Stimulated activated CD4-positive, alpha-beta T cell treated with anti-CD3 and anti-CD28 coated beads, Interleukin-4, amount 100 ng/mL, for 1 hour (primary cell): ENCODE results near the gene TMEM255B.

Experiments
- DNase-seq: peaks from one replicate; pipeline ENCODE4 v3.0.0-alpha.2; 2020

The TMEM255B gene

DNA sequence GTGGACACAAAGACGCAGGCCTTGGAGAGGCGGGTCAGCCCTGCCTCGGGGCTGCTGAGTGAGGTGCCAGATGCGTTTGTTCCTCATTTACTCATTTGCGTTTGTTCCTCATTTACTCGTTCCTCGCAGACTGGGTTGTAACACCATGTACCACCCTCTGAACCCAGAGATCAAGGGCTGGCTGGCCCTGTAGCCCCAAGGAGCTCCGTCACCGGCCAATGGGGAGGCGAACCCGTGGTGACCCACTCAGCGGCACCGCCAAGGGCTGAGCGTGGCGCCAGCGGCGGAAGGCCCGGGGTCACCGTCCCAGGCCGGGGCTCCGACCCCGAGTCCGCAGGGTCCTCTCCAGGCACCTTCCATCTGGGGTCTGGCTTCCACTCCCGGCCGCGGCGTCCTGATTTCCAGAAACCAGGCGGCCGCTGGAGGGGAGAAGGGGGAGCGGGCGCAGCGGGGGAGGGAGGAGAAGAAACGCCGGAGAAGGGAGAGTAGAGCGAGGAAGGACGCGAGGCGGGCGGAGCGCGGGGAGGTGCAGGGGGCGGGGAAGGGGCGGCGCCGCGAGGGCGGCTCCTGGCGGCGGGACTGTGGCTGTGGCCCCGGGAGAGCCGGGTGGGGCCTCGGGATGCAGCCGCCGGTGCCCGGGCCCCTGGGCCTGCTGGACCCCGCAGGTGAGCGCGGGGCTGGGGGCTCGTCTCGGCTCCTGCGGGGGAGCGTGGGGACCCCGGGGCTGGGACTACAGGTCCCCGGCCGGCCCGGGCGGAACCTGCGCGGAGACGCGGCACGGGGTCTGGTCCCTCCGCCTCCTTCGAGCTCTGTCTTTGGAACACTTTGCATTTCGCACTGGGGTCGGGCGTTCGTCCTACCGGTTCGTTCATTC lies at the start of gene TMEM255B:
TMEM255B (plus strand) TSS at position 576 of the 874 bp plus-strand sequence; CDS start at position 620, 44 bp downstream.
- peak; percentile 80 for DNase-seq

DNA sequence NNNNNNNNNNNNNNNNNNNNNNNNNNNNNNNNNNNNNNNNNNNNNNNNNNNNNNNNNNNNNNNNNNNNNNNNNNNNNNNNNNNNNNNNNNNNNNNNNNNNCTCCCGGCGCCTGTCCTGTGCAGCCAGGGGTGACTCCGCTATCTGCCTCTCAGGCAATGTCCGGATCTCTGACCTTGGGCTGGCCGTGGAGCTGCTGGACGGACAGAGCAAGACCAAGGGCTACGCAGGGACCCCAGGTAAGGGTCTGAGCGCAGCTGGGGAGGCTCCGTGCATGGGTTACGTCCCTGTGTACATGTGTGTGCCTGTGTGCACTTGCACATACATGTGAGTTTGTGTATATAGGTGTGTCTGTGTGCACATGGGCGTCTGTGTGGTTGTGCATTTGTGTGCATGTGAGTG lies 36.1 kb upstream of the TMEM255B start:
- DNase-seq, result no peak

DNA sequence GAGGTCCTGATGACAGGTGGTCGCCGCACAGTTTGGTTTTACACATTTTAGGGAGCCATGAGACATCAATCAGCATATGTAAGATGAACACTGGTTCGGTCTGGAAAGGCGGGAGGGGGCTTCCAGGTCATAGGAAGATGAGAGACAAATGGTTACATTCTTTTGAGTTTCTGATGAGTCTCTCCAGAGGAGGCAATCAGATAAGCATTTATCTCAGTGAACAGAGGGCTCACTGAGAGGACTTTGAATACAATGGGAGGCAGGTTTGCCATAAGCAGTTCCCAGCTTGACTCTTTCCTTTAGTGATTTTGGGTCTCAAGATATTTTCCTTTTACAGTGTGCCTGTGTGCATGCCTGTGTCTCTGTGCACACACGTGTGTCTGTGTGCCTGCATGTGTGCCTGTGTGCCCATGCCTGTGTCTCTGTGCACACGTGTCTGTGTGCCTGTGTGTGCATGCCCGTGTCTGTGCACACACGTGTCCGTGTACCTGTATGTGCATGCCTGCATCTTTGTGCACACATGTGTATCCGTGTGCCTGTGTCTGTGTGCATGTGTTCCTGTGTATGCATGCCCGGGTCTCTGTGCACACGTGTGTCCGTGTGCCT lies 35.5 kb upstream of the TMEM255B start:
- DNase-seq, result no peak

DNA sequence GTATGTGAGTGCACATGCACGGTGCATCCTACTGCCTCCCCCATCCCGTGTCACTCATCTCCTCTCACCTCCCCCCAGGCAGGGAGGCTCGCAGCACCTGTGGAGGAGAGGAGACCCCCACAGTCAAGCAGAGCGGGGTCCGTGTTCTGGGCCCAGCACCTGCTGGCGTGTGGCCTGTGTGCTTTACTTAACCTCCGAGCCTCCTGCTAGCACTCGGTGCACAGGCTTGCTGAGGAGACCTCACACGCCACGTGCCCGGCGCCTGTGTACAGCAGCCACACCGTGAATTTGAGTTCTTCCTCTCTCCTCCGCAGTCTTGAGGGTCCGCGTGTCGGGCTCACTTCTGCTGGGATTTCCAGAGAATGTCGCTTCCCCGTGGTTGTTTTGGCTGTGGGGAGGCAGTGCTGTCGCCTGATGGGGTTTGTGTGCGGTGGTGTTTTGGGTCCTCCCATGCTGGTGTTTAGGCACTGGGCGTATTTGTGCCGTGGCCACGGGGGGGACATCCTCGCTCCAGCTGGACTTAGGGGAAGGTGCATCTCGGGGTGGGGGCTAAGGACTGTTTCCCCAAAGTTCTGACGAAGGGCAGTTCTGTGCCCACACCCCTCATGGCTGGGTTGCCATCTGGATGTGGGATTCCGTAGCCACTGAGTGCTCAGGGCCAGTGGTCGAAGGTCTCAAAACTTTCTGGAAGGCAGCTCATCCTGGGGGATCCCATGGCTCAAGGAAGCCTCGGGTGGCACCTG lies 34.8 kb upstream of the TMEM255B start:
- no peak for DNase-seq

DNA sequence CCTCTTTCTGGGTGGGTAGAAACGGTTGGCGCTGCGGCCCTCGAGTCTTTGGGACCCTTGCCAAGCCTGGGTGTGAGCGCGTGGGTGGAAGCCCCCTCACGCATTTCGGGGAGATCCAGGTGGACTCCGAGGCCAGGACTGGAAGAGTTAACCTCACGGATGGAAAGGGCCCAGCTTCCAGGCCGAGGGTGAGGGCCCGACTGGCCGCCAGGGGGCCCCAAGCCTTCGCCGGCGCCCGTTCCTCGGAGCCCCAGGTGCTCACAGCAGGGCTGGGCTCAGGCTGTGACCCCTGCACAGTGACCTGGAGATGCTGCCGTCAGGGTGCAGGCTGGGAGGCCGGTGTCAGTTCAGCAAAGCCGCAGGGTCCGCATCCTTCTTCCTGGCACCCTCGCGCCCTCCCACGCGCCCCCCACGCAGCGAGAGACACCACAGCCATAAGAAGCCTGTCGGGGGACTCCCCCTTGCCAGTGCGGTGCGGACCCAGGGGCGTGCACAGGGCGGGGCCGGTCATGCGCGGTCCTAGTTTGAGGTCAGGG lies 34.2 kb upstream of the TMEM255B start:
- peak; percentile 87 for DNase-seq

DNA sequence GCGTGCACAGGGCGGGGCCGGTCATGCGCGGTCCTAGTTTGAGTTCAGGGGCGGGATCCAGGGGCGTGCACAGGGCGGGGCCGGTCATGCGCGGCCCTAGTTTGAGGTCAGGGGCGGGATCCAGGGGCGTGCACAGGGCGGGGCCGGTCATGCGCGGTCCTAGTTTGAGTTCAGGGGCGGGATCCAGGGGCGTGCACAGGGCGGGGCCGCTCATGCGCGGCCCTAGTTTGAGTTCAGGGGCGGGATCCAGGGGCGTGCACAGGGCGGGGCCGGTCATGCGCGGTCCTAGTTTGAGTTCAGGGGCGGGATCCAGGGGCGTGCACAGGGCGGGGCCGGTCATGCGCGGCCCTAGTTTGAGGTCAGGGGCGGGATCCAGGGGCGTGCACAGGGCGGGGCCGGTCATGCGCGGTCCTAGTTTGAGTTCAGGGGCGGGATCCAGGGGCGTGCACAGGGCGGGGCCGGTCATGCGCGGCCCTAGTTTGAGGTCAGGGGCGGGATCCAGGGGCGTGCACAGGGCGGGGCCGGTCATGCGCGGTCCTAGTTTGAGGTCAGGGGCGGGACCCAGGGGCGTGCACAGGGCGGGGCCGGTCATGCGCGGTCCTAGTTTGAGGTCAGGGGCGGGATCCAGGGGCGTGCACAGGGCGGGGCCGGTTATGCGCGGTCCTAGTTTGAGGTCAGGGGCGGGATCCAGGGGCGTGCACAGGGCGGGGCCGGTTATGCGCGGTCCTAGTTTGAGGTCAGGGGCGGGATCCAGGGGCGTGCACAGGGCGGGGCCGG lies 33.5 kb upstream of the TMEM255B start:
- DNase-seq, result peak; percentile 53

DNA sequence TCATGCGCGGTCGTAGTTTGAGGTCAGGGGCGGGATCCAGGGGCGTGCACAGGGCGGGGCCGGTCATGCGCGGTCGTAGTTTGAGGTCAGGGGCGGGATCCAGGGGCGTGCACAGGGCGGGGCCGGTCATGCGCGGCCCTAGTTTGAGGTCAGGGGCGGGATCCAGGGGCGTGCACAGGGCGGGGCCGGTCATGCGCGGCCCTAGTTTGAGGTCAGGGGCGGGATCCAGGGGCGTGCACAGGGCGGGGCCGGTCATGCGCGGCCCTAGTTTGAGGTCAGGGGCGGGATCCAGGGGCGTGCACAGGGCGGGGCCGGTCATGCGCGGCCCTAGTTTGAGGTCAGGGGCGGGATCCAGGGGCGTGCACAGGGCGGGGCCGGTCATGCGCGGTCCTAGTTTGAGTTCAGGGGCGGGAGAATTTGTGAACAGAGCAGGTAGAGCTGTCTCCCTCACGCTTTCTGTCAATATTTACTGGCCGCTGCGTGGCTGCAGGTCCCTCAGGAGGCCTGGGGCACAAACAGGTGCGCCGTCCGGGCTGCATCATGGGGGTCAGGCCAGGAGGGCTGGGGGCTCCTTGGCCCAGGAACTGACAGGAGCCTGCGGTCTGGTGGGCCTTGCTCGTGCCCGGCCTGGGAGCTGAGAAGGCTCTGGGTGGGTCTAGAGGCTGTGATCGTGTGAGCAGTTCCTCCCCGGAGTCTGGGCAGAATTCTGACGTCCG lies 32.8 kb upstream of the TMEM255B start:
- DNase-seq, result peak; percentile 21

DNA sequence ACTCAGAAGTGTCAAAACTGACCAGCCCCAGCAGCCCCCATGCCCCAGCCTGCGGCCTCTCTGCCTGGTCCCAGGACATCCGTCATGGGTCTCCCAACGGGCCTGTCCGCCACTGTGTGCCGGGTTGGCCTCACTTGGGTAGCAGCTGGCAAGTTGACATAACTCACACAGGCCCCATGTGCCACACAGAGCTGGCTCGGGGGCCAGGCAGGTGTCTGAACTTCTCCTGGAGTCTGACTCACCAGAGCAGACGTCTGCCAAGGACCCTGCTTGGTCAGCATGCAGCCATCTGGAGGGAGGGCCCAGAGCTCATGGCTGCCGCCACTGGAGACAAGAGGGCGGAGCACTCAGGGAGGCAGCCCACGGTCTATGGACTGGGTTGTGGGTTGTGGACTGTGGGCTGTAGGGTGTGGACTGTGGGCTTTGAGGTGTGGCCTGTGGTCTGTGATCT lies 32.0 kb upstream of the TMEM255B start:
- DNase-seq, result no peak

DNA sequence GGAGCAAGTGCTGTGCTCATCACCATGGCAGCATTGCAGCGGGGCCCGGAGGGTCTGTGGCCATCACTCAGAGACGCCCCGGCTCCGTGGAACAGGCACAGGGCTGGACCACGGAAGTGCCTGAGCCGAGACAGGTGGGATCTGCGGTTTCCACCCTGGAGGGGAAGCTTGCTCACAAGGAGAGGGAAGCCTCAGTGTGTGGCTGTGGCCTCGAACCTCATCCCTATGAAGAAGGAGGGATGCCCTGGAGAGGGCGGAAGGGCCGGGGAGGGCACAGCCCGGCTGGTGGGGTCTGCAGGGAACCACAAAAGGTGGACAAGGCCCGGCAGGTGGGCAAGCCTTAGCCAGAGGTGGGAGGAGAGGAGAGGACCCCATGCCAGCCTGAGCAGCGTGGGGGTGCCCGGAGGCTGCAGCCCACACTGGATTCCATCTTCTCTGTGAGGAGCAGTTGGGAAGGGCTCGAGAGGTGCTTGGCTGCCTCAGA lies 30.4 kb upstream of the TMEM255B start:
- no peak for DNase-seq

DNA sequence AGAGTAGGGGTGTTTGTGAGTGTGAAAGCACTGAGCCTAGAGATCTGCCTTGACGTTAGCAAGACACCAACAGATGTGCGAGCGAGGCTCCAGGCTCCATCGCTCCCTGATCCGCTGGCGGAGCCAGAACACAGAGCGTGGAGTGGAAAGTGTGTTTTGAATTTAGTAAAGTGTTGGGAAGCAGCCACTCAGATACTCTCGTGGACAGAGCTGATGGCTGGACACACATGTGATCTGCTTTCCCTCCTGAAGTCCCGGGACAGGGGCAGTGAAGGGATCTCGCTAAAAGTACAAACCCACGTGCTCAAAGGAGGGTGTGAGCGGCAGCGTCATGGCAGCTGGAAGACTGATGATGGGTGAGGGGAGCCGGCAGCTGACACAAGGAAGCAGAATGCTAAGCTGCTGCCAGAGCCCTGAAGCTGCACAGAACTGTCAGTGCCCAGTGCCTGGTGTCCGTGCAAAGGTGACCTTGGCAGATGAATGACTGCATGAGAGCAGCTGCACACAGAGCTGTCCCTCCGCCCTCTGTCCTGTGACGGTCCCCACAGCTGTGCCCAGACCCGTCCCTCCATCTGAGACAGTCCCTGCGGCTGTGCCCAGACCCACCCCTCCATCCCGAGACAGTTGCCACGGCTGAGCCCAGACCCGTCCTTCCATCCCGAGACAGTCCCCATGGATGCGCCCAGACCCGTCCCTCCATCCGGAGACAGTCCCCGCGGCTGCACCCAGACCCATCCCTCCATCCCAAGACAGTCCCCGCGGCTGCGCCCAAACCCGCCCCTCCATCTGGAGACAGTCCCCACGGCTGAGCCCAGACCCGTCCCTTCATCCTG lies 29.6 kb upstream of the TMEM255B start:
- no peak for DNase-seq

DNA sequence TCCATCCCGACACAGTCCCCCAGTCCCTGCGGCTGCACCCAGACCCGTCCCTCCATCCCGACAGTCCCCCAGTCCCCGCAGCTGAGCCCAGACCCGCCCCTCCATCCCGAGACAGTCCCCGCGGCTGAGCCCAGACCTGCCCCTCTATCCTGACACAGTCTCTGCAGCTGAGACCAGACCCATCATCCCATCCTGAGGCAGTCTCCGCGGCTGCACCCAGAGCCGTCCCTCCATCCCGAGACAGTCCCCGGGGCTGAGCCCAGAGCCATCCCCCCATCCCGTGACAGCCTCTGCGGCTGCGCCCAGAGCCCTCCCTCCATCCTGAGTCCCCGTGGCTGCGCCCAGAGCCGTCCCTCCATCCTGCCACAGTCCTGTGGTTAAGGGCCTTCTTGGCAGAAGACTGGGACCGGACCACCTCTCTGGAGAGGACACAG lies 28.8 kb upstream of the TMEM255B start:
- no peak for DNase-seq

DNA sequence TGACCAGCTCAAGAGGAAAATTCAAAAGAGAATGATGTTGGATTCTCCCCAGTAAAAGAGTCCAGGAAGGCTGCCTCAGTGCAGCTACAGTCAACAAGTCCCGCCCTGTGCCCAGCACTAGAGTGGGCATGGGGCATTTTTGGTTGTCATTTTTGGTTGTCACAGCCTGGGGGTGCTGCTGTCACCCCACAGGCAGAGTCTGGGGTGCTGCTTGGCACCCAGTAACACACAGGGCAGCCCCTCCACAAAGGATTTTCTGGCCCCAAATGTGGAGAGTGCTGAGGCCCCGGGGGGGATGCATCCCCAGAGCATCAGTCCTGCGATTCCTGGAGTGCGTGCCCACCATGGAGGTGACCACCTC lies 28.2 kb upstream of the TMEM255B start:
- no peak for DNase-seq

DNA sequence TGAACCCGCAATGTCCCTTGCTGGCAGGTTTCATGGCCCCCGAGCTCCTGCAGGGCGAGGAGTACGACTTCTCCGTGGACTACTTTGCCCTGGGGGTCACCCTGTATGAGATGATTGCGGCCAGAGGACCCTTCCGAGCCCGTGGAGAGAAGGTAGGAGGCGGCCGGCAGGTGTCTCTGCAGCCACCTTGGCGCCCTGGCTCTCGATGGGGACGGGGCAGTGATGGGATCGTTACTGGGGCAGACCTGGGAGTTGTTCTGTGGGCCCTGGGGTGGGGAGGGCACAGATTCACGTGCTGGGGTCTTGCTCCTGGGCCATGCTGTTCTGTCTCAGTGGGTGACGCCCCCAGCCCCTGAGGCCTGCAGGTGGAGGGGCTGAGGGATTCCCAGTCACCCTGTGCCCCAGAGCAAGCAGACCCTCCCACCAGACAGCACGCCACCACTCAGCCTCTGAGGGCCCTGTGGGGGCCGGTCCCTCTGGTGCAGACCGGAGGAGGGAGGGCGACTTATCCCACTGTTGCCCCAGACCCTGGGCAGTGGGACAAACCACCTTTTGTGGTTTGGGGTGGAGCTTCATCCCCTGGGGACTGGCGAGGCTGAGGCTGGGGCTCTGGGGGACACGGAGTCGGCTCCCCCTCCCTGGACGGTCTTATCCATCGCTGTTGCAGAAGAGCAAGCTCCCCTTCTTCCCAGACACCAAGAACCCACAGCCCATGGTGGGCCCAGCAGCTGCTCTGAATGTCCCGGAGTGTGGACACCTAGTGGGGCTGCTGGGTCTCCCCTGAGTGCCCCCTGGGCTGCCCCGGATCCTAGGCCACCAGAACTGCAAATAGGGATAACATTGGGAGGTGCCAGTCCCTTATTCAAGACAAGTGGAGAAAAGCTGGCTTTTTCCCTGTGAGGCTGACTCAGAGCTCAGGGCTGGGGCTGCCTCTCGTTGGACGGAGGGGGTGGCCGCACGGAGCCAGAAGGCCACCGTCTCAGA lies 27.5 kb upstream of the TMEM255B start:
- DNase-seq, result no peak

DNA sequence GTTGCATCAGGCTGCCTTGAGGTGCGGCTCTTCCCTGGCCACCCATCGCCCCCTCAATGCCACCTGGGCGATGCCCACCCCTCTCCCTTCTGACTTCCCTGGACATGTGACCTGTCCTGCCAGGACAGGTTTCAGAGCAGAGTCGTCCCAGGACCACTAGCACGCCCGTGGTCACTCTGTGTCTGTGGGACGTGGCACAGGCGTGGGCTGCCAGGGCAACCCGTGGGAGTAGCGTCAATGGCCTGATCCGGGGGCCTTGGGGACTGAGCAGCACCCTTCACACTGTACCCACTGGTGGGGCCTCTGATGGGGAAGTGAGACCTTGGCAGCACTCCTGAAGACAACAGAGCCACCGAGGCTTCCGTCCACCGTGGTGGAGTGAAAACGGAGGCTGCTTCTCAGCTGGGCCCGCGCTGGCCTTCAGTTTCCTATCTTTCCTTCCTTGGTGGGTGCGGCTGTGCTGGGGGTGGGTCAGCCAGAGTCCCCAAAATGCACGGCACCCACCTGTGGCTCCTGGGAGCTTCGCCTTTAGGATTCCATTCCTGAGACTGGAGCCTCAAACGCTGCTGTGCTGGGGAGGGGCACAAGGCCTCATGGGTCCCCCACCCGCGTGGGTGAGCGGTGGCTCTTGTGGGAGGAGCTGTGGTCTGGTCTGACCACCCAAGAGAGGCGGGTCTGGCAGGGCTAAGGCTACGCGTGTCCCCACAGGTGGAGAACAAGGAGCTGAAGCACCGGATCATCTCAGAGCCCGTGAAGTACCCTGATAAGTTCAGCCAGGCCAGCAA lies 26.7 kb upstream of the TMEM255B start:
- DNase-seq, result no peak

DNA sequence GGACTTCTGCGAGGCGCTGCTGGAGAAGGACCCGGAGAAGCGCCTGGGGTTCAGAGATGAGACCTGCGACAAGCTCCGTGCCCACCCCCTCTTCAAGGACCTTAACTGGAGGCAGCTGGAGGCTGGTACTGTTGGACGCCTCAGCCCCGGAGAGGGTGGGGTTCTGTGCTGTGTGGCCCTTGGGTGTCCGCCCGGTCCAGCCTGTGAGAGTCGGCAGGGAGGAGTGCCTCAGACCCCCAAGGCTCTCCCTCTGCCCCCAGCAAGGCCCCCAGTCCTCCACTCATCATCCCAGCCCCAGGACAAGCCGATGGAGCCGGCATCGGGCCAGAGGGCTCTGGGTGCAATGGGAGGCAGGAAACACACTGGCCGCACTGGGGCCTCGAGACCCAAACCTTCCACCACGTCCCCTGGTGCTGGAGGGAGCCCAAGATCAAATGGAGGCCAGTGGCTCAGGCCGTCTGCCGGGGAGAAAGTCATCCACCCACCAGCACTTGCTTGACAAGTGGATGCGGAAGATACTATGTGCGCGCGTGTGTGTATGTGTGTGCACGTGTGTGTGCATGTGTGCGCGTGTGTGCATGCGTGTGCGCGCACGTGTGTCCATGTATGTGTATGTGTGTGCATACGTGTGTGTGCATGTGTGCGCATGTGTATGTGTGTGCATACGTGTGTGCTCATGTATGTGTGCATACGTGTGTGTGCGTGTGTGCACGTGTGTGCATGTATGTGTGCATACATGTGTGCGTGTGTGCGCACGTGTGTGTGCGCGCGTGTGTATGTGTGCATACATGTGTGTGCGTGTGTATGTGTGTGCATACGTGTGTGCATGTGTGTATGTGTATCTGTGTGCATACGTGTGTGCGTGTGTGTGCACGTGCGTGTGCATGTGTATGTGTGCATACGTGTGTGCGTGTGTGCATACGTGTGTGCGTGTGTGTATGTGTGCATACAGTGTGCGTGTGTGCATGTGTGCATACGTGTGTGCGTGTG lies 25.8 kb upstream of the TMEM255B start:
- DNase-seq, result no peak

DNA sequence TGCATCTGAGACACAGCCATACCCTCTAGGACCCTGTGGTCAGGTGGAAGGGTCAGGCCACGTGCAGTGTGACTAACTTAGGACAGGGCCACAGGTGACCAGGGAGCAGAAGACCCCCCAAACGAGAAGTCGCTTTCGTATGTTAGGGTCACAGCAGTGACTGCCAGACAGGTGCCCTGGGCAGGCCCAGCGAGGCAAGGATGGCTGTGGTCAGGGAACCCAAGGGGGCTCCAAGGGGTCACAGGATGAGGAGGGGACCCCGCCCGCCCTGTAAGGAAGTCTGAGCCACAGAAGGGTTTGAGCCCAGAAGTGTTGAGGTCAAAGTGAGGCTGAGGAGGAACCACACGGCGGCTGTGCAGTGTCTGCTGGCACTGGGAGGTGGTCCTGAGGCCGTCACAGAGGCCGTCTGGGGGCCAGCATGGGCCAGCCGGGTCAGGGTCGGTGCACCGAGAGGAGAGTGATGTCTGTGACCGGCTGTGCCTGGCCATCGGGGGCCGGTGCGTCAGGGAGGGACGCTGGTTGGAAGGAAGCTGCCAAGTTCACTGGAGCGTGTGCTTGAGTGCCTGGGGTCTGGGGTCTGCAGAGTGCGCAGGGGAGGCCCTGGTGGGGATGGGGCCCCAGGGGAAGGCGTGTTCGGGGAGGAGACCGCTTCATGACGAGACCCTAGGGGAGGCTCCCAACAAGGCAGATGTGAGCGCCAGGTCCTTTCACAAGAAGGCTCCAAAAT lies 24.8 kb upstream of the TMEM255B start:
- no peak for DNase-seq

DNA sequence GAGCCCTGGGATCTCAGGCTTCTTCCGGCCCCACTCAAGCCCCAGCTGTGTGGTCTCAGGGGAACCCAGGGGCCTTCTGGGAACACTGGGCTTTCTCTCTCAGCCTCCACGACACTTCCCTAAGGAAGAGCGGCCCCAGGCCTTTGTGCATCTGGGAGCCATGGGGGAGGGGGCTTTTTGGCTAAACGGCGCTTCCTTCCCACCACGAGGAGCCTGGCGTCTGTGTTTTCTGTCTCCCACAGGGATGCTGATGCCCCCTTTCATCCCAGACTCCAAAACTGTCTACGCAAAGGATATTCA lies 24.2 kb upstream of the TMEM255B start:
- no peak for DNase-seq
